ENCODE measurements around the gene SLC4A8. TPM values are rescaled to one million over a fixed set of nuclear protein-coding genes. Genes with fewer than 3 reads are reported as not detected.

SLC4A8 gene
- total RNA-seq, 2 donors from 2014 or later, result 2.4 to 14.4 TPM

DNA sequence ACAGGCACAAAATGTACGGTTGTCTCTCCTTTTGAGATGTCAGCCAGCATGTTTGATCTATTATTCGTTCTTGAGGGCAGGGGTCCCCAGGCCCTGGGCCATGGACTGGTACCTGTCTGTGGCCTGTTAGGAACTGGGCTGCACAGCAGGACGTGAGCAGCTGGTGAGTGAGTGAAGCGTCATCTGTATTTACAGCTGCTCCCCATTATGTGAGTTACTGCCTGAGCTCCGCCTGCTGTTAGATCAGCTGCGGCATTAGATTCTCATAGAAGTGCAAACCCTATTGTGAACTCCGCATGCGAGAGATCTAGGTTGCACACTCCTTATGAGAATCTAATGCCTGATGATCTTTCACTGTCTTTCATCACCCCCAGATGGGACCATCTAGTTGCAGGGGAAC is 125.0 kb downstream of the SLC4A8 start:
- ATAC-seq, result no peak
- Mint-ChIP-seq H3K27ac (no peak overlapping the region), H3K9me3 (no peaks in the 10 kb centered on the region), H3K36me3 (no peaks in the 10 kb centered on the region)
- no peak for DNase-seq (ENCODE audit: low spot score in 2 of 2)

Other genes starting within 250 kb of the SLC4A8 start
- 10 to 100 TPM in 1 of 2 donors, 1 to 10 TPM in 1; 7.3 to 14.9 TPM for gene POU6F1, start 206.8 kb upstream of the SLC4A8 start, total RNA-seq
- 100 to 1,000 TPM; 106 to 142 TPM for gene DAZAP2, start 186.0 kb upstream of the SLC4A8 start, total RNA-seq
- gene SMAGP, start 154.4 kb upstream of the SLC4A8 start, total RNA-seq, result 1 to 10 TPM in 1 of 2 donors, under 1 TPM in 1; 0.41 to 1.5 TPM
- gene BIN2, start 100.7 kb upstream of the SLC4A8 start, total RNA-seq, result 10 to 100 TPM; 33.8 to 46.3 TPM
- not detected for gene CELA1, start 78.2 kb upstream of the SLC4A8 start, total RNA-seq
- gene GALNT6, start 33.4 kb upstream of the SLC4A8 start, total RNA-seq, result 1 to 10 TPM; 2.5 to 8.8 TPM
- gene SCN8A, start 166.4 kb downstream of the SLC4A8 start, total RNA-seq, result 1 to 10 TPM in 1 of 2 donors, under 1 TPM in 1; 0.84 to 1.5 TPM

All from activated naive CD4-positive, alpha-beta T cell treated with anti-CD3 and anti-CD28 coated beads, Interleukin-2, amount 50 U/mL, for 72 hours (primary cell).